ENCODE measurements around the gene SLC22A3. TPM values are rescaled to one million over a fixed set of nuclear protein-coding genes. Genes with fewer than 3 reads are reported as not detected.

SLC22A3 gene
- total RNA-seq, 2 donors from 2014 or later = 0.35 to 0.48 TPM

- no peak for DNase-seq (ENCODE audit: low spot score)
- no peaks in the 10 kb centered on the region for H3K36me3 ChIP-seq
- no peak overlapping the region for H3K27ac ChIP-seq
- no peaks in the 10 kb centered on the region for H3K4me1 ChIP-seq
- no peaks in the 10 kb centered on the region for H3K27me3 ChIP-seq
- H3K9me3 ChIP-seq = no peaks in the 10 kb centered on the region
- H3K4me3 ChIP-seq = no peak overlapping the region
- no peak for TF ChIP-seq CTCF (IDR thresholded peaks at IDR 0.05)
Measured at GRCh38 chr6:160331204-160331603, 17.0 kb upstream of the SLC22A3 start.

DNA sequence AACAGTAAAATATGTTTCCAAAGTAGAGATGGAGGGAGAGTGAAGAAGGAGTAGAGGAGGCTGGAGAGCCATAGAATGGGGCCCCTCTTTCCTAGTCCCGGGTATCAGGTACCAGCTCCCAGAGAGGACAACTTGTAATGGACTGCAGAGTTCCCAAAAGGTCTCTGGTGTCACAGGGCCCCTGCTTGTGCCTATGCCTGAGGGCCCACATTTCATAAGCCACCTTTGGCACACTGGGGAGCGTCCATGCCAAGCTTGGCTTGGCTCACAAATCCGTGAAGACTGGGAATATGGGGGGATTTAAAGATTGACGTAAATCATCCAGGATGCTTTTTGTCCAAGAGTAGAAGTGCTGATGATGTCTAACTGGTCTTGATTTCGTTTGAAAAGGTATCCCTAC, 16.4 kb upstream of the SLC22A3 start:
- Histone ChIP-seq H3K36me3 (no peaks in the 10 kb centered on the region), H3K9me3 (no peaks in the 10 kb centered on the region), H3K4me3 (no peak overlapping the region), H3K27ac (no peak overlapping the region), H3K27me3 (no peaks in the 10 kb centered on the region), H3K4me1 (no peaks in the 10 kb centered on the region)
- TF ChIP-seq CTCF (IDR thresholded peaks at IDR 0.05) = no peak
- DNase-seq (ENCODE audit: low spot score) = no peak

GRCh38 chr6:160333101-160333500, 15.1 kb upstream of the SLC22A3 start:
- Histone ChIP-seq H3K36me3 (no peaks in the 10 kb centered on the region), H3K27ac (no peak overlapping the region), H3K27me3 (no peaks in the 10 kb centered on the region), H3K4me1 (no peaks in the 10 kb centered on the region), H3K9me3 (no peaks in the 10 kb centered on the region), H3K4me3 (no peak overlapping the region)
- DNase-seq (ENCODE audit: low spot score) = no peak
- TF ChIP-seq CTCF (IDR thresholded peaks at IDR 0.05) = no peak

GRCh38 chr6:160333841-160334240, 14.3 kb upstream of the SLC22A3 start:
- H3K4me3 ChIP-seq = no peak overlapping the region
- H3K9me3 ChIP-seq = no peaks in the 10 kb centered on the region
- H3K36me3 ChIP-seq = no peaks in the 10 kb centered on the region
- H3K4me1 ChIP-seq = no peaks in the 10 kb centered on the region
- no peaks in the 10 kb centered on the region for H3K27me3 ChIP-seq
- no peak for TF ChIP-seq CTCF (IDR thresholded peaks at IDR 0.05)
- no peak overlapping the region for H3K27ac ChIP-seq
- no peak for DNase-seq (ENCODE audit: low spot score)

DNA sequence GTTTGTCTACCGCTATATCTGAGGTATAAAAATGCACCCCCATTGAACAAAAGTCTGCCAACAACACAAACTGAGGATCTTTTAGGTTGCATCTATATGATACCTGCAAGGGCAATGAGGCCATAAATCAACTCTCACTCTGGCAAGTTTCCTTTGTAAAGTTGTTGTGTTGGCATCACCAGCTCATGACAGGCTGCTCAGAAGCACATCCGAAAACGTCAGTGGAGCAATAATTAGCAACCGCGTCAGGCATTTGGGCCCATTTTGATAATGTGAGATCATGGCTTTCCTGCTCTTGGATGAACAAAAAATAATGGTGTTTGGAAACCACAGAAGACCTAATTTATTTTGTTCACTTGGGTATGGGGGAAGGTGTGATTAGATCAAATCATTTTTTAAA, 12.0 kb upstream of the SLC22A3 start:
- no peak overlapping the region for H3K27ac ChIP-seq
- no peaks in the 10 kb centered on the region for H3K27me3 ChIP-seq
- H3K9me3 ChIP-seq = no peaks in the 10 kb centered on the region
- H3K4me1 ChIP-seq = no peaks in the 10 kb centered on the region
- no peaks in the 10 kb centered on the region for H3K36me3 ChIP-seq
- DNase-seq (ENCODE audit: low spot score) = no peak
- TF ChIP-seq CTCF (IDR thresholded peaks at IDR 0.05) = no peak
- no peak overlapping the region for H3K4me3 ChIP-seq

DNA sequence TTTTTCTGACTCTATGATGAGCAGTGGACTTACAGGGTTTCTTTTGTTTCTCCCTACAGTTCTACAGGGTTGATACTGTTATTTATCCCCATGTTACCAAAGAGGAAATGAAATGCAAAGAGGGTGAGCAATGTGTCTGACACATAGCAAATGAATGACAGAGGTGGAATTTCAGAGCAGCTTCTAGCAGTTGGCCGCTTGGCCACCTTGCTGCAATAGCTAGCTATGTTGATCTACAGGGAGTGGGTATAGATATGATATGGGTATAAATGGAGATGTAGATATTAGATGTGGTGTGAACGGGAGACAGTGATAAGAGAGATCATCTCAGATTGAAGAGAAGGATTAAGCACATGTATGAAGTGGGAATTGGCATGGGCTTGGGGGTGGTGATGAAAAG, 10.9 kb upstream of the SLC22A3 start:
- H3K36me3 ChIP-seq = no peaks in the 10 kb centered on the region
- no peaks in the 10 kb centered on the region for H3K9me3 ChIP-seq
- H3K27me3 ChIP-seq = no peaks in the 10 kb centered on the region
- no peak for TF ChIP-seq CTCF (IDR thresholded peaks at IDR 0.05)
- DNase-seq (ENCODE audit: low spot score) = no peak
- H3K27ac ChIP-seq = no peak overlapping the region
- no peaks in the 10 kb centered on the region for H3K4me1 ChIP-seq
- no peak overlapping the region for H3K4me3 ChIP-seq
